LoVo (cell line): ENCODE results near the gene FGF21.
"Not testable (repeated sequence)": the region's sequence is repeated elsewhere in the genome, so short reads cannot be mapped to it uniquely, and the experiment has no call there.

Experiments
- DNase-seq: peaks from one replicate; pipeline ENCODE4 v3.0.0-alpha.2; 2016; ENCODE audit warnings: low spot score

The FGF21 gene, protein sequence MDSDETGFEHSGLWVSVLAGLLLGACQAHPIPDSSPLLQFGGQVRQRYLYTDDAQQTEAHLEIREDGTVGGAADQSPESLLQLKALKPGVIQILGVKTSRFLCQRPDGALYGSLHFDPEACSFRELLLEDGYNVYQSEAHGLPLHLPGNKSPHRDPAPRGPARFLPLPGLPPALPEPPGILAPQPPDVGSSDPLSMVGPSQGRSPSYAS

DNA sequence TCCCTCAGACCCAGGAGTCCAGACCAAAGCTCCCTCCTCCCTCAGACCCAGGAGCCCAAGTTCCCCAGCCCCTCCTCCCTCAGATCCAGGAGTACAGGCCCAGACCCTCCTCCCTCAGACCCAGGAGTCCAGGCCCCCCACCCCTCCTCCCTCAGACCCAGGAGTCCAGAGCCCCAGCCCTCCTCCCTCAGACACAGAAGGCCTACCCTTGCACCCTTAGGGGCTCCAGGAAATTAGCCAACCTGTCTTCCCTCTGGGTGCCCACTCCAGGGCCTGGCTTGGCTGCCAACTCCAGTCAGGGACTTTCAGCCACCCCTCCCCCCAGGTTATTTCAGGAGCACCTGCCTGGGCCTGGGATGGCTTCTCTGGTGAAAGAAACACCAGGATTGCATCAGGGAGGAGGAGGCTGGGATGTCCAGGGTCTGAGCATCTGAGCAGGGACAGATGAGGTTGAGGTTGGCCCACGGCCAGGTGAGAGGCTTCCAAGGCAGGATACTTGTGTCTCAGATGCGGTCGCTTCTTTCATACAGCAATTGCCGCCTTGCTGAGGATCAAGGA is at the start of gene FGF21:
Gene FGF21 (plus strand): TSS at position 441 of the 558 bp plus-strand sequence. CDS start 713 bp downstream, outside the sequence.
- peak; percentile 34 for DNase-seq

GRCh38 chr19:48708471-48708870 is 46.9 kb upstream of the FGF21 start:
- DNase-seq: no peak

DNA sequence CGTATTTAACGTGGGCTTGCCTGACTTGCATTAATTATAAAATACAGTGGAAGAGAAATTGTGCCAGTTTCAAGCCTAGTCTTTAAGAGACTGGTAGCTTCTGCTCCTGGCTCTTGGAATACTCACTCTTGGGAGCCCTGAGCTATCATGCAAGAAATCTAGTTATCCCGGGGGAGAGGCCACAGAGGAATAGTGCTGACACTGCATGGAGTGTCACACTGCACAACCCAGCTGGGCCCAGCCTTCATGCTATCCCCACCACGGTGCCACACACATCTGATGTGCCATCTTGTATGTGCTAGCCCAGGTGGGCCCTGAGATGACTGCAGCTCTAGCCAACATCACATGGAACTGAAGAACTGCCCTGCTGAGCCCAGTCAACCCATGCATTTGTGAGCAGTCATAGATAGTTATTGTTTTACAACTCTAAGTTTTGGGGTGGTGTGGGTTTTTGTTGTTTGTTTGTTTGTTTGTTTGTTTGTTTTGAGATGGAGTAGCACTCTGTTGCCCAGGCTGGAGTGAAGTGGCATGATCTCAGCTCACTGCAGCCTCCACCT is 44.1 kb upstream of the FGF21 start:
- no peak for DNase-seq

GRCh38 chr19:48713041-48713863 is 42.1 kb upstream of the FGF21 start:
- DNase-seq: peak; percentile 24

DNA sequence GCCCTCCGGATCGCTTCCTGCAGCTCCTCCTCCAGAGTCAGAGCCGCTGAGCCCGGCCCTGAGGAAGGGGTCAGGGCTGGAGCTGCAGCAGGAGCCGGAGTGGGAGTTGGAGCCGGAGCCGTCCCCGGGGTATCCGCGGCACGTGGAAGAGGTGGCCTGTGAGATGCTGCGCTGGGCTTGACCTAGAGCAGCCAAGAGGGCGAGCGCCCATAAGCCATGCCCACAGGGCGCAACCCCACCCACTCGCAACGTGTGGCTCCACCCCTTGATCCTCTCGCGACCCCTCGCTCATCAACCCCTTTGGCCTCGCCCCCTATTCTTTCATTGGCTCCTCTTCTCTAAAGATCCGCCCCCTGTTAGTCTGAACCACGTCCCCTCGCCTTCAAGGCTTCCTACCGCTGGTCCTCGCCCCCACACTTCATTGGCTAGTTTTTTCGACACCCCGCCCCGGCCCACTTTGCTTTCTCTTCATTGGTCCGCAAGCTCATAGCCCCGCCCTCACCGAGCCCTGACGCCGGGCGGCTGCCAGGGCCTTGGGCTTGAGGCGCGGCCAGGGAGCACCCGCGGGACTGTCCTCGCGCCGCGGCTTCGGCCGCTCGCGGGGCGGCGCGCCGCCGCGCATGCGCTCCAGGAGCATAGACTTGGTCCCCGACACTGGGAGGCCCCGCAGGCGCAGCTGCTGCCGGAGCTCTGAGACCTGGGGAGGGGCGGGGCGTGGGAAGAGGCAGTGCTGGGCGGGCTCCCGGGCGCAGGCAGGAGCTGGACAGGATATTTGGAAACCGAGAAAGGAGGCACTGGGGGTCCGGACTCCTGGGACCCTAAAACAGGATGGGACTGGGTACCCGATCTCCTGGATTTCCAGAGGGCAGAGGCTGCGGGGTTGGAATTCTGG is 41.2 kb upstream of the FGF21 start:
- peak; percentile 98 for DNase-seq

- no peak for DNase-seq
Observed at GRCh38 chr19:48714759-48715675, 40.3 kb upstream of the FGF21 start.

- DNase-seq: no peak
Observed at GRCh38 chr19:48715681-48716171, 39.6 kb upstream of the FGF21 start.

DNA sequence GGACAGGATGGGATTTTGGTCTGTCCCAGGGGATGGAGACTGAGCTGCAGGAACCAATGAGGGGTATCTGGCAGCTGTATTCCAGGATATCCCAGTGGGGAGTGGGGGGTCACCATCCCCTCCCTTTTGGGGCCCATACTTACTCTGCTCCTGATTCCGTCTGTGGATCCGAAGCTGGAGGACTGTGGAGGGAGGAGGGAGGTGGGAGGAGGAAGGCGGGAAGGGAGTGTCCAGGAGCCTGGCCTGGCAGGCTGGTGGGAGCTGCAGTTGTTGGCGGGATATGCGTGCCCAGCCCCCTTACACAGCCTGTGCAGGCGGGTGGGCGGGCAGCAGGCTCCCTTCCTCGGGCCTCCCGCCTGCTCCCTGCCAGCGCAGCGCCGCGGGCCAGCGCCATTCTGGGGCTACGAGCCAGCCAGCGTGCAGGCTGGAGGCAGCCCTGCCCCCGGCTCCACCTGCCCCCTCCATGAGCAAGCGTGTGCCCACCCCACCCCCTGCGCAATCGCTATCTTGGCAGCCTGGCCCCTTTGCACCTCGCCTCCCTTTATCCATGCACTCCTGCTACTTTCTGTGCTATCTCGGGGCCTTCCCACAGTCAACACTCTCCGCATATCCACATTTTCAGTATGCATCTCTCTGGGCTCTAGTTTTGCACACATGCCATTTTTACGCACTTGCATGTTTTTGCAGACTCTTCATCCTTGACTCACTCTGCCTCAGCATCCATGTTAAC is 38.6 kb upstream of the FGF21 start:
- DNase-seq: no peak

- DNase-seq: not testable (repeated sequence)
Observed at GRCh38 chr19:48718106-48718505, 37.2 kb upstream of the FGF21 start.

- no peak for DNase-seq
Observed at GRCh38 chr19:48718711-48719231, 36.6 kb upstream of the FGF21 start.

- no peak for DNase-seq
Observed at GRCh38 chr19:48719263-48720171, 35.8 kb upstream of the FGF21 start, which contains the start of gene MAMSTR. TSS of gene MAMSTR (minus strand) at chr19:48719725. CDS start at chr19:48719031, 694 bp downstream.

DNA sequence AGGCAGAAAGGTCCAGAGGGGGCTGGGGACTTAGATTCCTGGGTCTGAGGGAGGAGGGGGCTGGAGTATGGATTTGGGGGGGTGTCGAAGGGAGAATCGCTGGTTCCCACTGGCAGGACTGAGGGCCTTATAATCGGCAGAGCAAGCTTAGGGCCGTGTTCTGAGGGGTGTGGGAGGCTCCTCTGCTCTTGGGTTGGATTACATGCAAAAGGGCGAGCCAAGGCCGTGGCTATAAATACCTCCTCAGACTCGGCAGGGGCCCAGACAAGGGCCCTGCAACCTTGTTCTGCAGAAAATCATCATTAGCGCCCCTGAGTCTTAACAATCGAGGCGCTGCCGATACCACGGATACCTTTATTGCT is 35.1 kb upstream of the FGF21 start:
- no peak for DNase-seq

DNA sequence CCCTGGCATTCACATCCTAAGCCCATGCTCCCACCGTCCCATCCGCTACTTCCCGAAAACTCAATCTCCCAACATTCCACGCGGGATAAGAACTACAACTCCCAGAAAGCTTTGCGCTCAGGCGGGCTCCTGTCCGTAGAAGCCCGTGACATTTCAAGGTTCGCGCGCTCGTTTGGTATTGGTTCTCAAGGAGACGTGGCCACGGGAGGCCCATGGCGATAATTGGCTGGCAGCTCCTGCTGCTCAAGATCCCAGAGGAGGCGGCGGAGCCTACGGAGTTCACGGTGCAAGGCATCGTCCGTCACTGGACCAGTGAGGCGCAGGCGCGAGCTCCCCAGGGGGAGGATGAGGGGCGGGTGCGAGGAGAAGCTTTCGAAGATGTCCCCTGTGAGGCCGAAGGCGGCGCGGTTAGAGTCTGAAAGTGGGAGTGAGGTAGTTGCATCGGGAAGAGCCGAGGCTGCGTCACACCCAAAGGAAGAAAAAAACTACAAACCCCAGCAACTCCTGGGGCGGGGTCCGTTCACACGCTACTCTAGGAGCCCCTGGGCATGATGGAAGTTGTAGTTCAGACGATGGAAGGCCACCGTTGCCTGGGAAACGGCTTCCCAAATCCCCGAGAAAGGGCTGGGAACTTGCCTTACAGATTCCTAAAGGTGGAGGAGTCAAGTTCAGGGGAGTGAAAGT is 34.6 kb upstream of the FGF21 start:
- DNase-seq: peak; percentile 98

DNA sequence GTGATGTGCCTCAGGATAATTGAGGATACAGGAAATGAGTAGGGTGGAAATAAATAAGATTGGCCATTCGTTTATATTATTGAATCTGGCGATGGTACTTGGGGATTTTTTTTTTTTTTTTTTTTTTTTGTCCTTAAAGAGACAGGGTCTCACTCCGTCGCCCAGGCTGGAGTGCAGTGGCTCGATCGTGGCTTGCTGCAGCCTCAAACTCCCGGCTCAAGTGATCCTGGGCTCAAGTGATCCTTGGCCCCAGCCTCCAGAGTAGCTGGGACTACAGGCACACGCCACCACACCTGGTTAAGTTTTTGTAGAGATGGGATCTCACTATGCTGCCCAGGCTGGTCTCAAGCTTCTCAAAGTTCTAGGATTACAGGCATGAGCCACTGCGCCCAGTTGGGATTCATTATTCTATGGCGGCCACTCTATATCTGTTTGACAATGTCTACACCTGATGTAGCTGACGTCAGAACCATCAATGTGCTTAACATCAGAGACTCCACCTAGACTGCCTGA is 33.1 kb upstream of the FGF21 start:
- no peak for DNase-seq

- peak; percentile 30 for DNase-seq
Observed at GRCh38 chr19:48724796-48725753, 30.2 kb upstream of the FGF21 start.

GRCh38 chr19:48726556-48726955 is 28.8 kb upstream of the FGF21 start:
- DNase-seq: no peak
